Pancreas (tissue), 10 donors: ENCODE data around the gene ZNF207. TPM values are rescaled to one million over a fixed set of nuclear protein-coding genes. Genes with fewer than 3 reads are reported as not detected.
"Not testable (repeated sequence)": the region's sequence is repeated elsewhere in the genome, so short reads cannot be mapped to it uniquely, and the experiment has no call there.

Experiments used
- ATAC-seq, 4 donors: fragments of 200-7000 bp; cut with Tn5 transposase; one replicate each; pipeline versions ENCODE4 v1.8.0 to v1.9.1; 2020; ENCODE audit warnings: mild to moderate bottlenecking in 4 of 4, moderate library complexity in 4 of 4
- DNase-seq, 6 donors: peaks; one replicate each; pipeline ENCODE4 v3.0.0-alpha.2; 2020
- FAIRE-seq: peaks from 2 replicates; lab custom pipeline; 2012; peaks lifted over from hg19 to GRCh38; lab: Jason Lieb, UNC
- H3K27ac ChIP-seq, 4 donors: fragments of 200-600 bp; sonication (generic); 1 replicate in 3 of 4; 2 replicates in 1 of 4; pipeline versions ENCODE4 v1.5.0 to v1.8.0; 2020
- H3K27me3 ChIP-seq, 4 donors: fragments of 200-600 bp; one replicate each; pipeline ENCODE4 v1.8.0; 2021
- H3K36me3 ChIP-seq, 3 donors: fragments of 200-600 bp; sonication (generic) in 1 of 3; one replicate each; pipeline versions ENCODE4 v1.5.0 to v1.8.0; 2020 to 2021
- H3K4me1 ChIP-seq, 3 donors: fragments of 200-600 bp; one replicate each; pipeline ENCODE4 v1.8.0; 2021
- H3K4me3 ChIP-seq, 4 donors: fragments of 200-600 bp; sonication (generic) in 2 of 4; one replicate each; pipeline versions ENCODE4 v1.5.0 to v1.8.0; 2020 to 2021
- H3K9me3 ChIP-seq, 4 donors: fragments of 200-600 bp; one replicate each; pipeline ENCODE4 v1.8.0; 2021
- WGBS, 2 donors: extraction: QIAGEN DNeasy Blood & Tissue Kit; methylation state at CpG; one replicate each; pipeline ENCODE4 v1.1.7; 2013; 5-methylcytosine and 5-hydroxymethylcytosine counted together
- intact Hi-C, 3 donors: fragments of 100-400 bp; cut with DNase I; formaldehyde crosslinking; loops; one replicate each; pipeline versions ENCODE4 v1.11.1 to v1.14.2; 2022
- polyA plus RNA-seq, 2 donors: library from polyadenylated mRNA; stranded (reverse); fragments of 200-250 nt; gene quantifications; one replicate each; pipeline ENCODE4 v1.2.3, GENCODE V29; 2013
- total RNA-seq, 6 donors: library from RNA; stranded (reverse); fragmentation: NEBNext Ultra II Directional in 4 of 6; extraction: Animal tissue kit (Norgen Biotek cat#: 25700) in 4 of 6; gene quantifications; one replicate each; pipeline versions ENCODE4 v1.2.1 to v1.2.4, GENCODE V29; 2021 to 2023
- TF ChIP-seq, protein P1 (sequence below), 4 donors: fragments of 200-600 bp; sonication (generic) in 3 of 4; IDR thresholded peaks; one replicate each; pipeline versions ENCODE4 v1.5.0 to v1.8.0; 2021; ENCODE audit warnings: antibody characterized with exemption in 4 of 4
- donor health status: healthy with polysubstance abuse.
- donor health status: DM: no; HTN: no; CAD: no; lungs with moderate emphysema.
- donor health status: DM: no; HTN: no; CAD: no.
- donor health status: control.
- donor health status: control.
- donor health status: Bipolar disorder and iron deficiency.
- donor health status: DM: yes; HTN: yes; CAD: no.
- donor health status: DM: no; HTN: no; CAD: no.
- donor health status: DM: no; HTN: no; CAD: no.
- donor health status: DM: yes; HTN: yes; CAD: no.

ZNF207 gene
- total and polyA plus RNA-seq, 8 donors, result 35.1 to 82.4 (median 44.2) TPM

DNA sequence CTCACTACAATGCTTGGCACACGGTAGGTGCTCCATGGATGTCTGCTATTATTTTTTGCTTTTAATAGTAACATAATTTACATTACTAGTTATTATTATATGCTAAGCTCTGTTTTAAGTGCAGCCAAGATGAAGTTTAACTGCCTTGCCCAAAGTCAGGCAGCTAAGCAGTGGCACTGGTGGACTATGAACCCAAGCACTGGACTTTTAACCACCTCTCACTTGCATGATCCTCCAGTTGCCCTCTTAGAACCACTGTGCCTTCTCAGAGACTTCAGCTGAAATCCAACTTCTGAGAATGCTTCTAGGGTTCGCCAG, 1.5 kb upstream of the ZNF207 start:
- TF ChIP-seq, protein P1, sequence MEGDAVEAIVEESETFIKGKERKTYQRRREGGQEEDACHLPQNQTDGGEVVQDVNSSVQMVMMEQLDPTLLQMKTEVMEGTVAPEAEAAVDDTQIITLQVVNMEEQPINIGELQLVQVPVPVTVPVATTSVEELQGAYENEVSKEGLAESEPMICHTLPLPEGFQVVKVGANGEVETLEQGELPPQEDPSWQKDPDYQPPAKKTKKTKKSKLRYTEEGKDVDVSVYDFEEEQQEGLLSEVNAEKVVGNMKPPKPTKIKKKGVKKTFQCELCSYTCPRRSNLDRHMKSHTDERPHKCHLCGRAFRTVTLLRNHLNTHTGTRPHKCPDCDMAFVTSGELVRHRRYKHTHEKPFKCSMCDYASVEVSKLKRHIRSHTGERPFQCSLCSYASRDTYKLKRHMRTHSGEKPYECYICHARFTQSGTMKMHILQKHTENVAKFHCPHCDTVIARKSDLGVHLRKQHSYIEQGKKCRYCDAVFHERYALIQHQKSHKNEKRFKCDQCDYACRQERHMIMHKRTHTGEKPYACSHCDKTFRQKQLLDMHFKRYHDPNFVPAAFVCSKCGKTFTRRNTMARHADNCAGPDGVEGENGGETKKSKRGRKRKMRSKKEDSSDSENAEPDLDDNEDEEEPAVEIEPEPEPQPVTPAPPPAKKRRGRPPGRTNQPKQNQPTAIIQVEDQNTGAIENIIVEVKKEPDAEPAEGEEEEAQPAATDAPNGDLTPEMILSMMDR (IDR thresholded peaks at IDR 0.05), result no peak
- WGBS, 2 donors, result 96 to 99% methylated on average over 2 of the region's 2 CpGs
- H3K4me1 ChIP-seq, result peaks cover 9 to 27% (median 13%) of the 10 kb centered on the region in 3 donors
- no peak overlapping the region for H3K27ac ChIP-seq
- intact Hi-C loops, result no loop called here
- H3K9me3 ChIP-seq, result no peaks in the 10 kb centered on the region
- no peaks in the 10 kb centered on the region for H3K27me3 ChIP-seq
- H3K4me3 ChIP-seq, result no peak overlapping the region
- DNase-seq, result no peak
- ATAC-seq, result no peak
- H3K36me3 ChIP-seq, result no peaks in the 10 kb centered on the region
- FAIRE-seq, result no peak

DNA sequence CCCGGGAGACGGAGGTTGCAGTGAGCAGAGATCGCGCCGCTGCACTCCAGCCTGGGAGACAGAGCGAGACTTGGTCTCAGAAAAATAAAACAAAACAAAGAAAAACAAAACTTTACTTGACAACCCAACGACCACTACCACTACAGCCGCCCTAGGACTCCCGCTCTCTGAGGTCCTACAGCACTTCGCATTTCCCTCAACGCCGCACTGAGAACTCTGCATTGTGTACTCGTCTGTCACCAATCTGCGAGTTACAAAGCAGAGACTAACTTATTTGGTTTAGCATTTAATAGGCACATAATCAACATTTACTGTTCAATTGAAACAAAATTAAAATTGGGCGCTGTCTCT, 479 bp upstream of the ZNF207 start:
- no peaks in the 10 kb centered on the region for H3K27me3 ChIP-seq
- ATAC-seq (peak in 3 of 4 donors; percentile 18 to 40 (median 36)), FAIRE-seq (no peak), DNase-seq (peak in 2 of 6 donors; percentile 29 to 31)
- intact Hi-C loops, result no loop called here
- WGBS, 2 donors, result 4 to 11% methylated on average over 15 of the region's 15 CpGs
- H3K4me3 ChIP-seq, result peak overlapping the region; percentile 26 to 80 (median 72)
- peaks cover 9 to 31% (median 13%) of the 10 kb centered on the region in 3 donors for H3K4me1 ChIP-seq
- TF ChIP-seq, protein P1 (IDR thresholded peaks at IDR 0.05), result no peak
- H3K36me3 ChIP-seq, result no peaks in the 10 kb centered on the region
- no peaks in the 10 kb centered on the region for H3K9me3 ChIP-seq
- peak overlapping the region; percentile 84 to 97 (median 88) for H3K27ac ChIP-seq

DNA sequence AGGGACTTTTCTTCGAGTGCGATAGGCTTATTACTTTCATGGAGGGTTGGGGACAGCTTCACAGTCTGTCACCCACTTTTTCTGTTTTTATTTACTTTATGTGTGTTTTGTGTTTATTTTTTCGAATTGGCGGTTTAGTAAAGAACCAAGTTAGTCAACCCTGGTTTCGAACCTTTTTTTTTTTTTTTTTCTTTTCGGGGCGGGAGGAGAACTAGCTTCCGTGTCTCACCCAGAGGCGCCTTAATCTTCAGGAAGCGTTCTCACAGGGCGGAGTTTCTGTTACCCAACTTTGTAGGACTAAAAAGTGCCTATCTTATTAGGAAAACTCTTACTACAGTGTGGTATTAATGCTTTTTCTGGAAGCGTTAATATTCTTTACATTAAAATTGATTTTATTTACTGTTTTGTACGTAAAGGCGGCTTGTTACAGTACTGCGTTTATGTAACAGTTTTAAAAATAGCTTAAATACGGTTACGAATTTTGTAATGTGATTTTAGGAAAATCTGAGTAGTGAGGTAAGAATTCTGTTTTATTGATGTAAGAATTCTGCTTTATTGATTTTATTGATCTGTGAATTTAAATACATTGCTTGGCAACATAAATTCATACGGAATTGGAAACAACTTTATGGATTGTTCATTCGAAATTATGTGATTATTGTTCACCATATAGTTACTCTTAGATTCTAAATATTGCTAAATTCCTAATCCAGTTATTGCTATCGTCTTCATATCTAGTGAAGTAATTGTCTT, 885 bp downstream of the ZNF207 start:
- H3K4me3 ChIP-seq, result peak overlapping the region; percentile 72 to 80 (median 72)
- peaks cover 14 to 43% (median 25%) of the 10 kb centered on the region in 3 donors for H3K4me1 ChIP-seq
- TF ChIP-seq, protein P1 (IDR thresholded peaks at IDR 0.05), result no peak
- intact Hi-C loops, result no loop called here
- peak overlapping the region; percentile 84 to 97 (median 88) for H3K27ac ChIP-seq
- FAIRE-seq (no peak), DNase-seq (peak in 2 of 6 donors; percentile 28 to 29), ATAC-seq (peak; percentile 63 to 78 (median 68))
- H3K36me3 ChIP-seq, result no peaks in the 10 kb centered on the region
- 0% methylated on average over 20 of the region's 20 CpGs for WGBS, 2 donors
- no peaks in the 10 kb centered on the region for H3K27me3 ChIP-seq
- H3K9me3 ChIP-seq, result no peaks in the 10 kb centered on the region

DNA sequence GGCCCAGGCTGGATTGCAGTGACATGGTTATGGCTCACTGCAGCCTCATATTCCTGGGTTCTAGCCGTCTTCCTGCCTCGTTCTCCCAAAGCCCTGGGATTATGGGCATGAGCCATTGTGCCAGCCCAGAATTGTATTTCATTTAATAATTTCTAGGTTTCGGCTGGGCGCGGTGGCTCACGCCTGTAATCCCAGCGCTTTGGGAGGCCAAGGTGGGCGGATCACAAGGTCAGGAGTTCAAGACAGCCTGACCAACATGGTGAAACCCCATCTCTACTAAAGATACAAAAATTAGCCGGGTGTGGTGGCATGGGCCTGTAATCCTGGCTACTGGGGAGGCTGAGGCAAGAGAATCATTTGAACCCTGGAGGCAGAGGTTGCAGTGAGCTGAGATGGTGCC, 2.8 kb downstream of the ZNF207 start:
- intact Hi-C loops, ATAC-seq, H3K27me3 ChIP-seq, DNase-seq, FAIRE-seq, H3K9me3 ChIP-seq, H3K27ac ChIP-seq: not testable (repeated sequence)
- peak overlapping the region in 3 of 4 donors; percentile 72 to 80 (median 73) for H3K4me3 ChIP-seq
- H3K4me1 ChIP-seq, result peaks cover 19 to 50% (median 26%) of the 10 kb centered on the region in 3 donors
- peaks cover 0 to 13% (median 0%) of the 10 kb centered on the region in 3 donors for H3K36me3 ChIP-seq
- WGBS, 2 donors, result 90 to 97% methylated on average over 9 of the region's 9 CpGs

DNA sequence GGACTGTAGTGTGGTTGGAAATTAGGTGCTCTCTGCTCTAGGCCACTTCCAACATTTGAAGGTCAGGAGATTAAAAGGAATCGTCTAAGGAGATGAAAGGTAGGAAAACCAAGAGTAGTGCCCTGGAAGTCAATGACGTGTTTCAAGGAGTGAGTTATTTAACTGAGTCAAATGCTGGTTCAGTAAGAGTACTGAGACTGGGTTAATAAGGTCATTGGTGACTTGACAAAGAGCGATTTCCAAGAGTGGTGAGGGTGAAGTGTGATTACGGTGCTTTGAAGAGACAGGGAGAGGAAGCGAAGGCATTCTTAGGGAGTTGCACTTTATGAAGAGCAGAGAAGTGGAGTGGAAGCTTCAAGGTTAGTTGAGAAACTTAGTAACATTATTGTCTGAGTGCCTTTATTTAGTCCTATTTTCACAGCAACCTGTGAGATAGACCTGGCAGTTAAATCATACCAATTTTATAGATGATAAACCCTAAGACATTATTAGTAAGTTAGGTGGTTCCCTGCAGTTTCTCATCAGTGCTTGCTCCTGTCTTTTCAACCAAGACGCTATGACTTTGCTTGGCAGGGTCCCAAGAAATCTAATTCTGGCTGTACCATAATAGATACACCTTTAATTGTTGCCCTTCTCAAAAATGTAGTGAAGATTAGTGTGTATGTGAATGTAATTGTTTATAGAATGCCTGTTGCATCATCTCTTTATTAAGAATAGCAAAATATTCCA, 5.9 kb downstream of the ZNF207 start:
- 36 to 43% methylated on average over 6 of the region's 6 CpGs for WGBS, 2 donors
- Histone ChIP-seq H3K27me3 (no peaks in the 10 kb centered on the region), H3K4me3 (peak overlapping the region in 1 of 4 donors; percentile 4), H3K9me3 (no peaks in the 10 kb centered on the region), H3K4me1 (peaks cover 19 to 43% (median 22%) of the 10 kb centered on the region in 3 donors), H3K27ac (no peak overlapping the region), H3K36me3 (peaks cover 7 to 44% (median 17%) of the 10 kb centered on the region in 3 donors)
- ATAC-seq (no peak), FAIRE-seq (no peak), DNase-seq (no peak)
- intact Hi-C loops, result no loop called here
- TF ChIP-seq, protein P1 (IDR thresholded peaks at IDR 0.05), result no peak
